GM04504 (cell line): ENCODE results near the gene PEX10.
A peak's percentile ranks its signal among the peaks of the same experiment; 100 is the strongest.

Experiments
- DNase-seq: peaks from one replicate; pipeline ENCODE4 v3.0.0-alpha.2; 2012; ENCODE audit warnings: low read depth

The PEX10 gene

DNA sequence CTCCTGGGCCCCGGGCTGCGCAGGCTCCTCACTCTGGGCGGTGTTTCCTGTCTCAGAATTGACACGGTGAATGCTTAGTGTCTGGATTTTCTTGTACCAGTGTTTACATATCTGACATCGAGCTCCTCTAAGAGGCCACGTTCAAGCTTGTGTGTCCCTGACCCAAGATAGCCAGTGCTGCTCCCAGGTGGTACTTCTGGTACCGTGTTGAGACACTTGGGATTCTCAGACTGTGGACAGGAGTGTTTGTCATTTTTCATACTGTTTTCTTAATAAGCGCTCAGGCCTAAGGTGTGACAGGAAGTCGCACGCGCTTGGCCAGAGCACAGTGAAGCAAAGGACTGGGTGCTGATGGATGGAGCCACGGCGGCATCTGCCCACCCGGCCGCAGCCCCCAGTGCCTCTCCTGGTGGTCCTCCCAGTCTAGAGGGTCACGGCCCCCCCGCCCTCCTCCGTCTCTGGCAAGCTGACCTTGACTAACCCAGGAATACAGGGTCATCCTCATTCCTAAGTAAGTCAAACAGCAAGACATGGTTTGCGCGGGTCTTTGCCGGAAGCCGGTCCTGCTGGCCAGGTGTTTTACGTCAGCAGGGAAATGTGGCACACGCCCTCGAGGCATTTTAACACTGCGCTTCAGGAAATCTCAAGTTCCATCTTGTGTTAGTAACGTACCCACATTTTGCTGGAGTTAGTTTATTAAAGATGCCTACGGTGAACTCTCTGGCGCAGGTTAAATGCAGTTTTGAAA is 8.0 kb downstream of the PEX10 start:
- no peak for DNase-seq

- no peak for DNase-seq
These were observed 9.1 kb downstream of the PEX10 start for GRCh38 chr1:2403273-2403672.

- DNase-seq, result no peak
These were observed 9.9 kb downstream of the PEX10 start for GRCh38 chr1:2402420-2402819.

- DNase-seq, result no peak
These were observed 11.3 kb downstream of the PEX10 start for GRCh38 chr1:2400950-2401649.

DNA sequence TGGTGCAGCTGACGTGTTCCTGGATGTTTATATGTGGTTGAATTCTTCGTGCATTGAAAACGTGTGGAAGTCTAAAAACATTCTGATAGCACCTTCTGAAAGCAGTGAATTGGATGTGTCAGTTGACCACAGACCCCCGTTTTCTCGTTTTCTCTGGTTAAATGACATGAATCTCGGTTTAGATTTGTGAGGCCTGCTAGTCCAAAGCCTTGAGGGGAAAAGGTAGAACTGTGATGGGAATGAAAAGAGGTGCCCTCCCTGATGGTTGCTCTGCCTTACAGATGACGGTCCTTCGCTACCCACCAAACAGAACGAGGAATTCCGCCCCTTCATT is 11.8 kb downstream of the PEX10 start:
- DNase-seq, result no peak

DNA sequence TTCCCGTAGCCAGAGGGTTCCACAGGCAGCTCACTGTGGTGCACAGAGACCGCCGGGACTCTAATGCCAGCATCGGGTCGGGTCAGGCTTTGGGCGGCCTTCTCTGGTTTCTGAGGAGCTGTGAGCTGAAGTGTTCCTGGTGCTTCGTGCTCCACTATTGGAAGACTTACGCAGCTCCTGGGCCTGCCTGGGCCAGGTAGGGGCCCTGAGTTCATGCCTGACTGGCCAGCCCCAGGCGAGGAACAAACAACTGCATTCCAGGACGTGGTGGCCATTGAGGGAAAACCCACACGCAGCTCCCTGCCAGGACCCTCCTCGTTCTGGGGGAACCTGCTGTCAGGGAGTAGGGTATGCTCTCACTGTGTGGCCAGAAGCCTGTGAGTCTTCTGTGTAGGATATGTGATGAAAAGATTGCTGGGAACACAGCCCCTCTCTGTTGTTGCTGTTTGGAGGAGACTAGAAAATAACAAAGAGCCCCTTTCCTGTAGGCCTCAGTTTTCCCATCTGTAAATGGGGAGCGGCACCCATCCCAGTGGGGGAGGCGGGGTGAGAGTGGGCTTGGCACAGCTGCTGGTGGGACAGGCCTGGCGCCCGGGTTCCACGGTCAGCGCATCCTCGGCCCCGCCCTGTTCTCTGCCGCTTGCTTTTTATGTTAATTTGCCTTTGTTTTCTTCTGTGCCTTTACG is 12.3 kb downstream of the PEX10 start:
- no peak for DNase-seq

- DNase-seq, result no peak
These were observed 13.5 kb downstream of the PEX10 start for GRCh38 chr1:2398871-2399270.

- no peak for DNase-seq
These were observed 15.2 kb downstream of the PEX10 start for GRCh38 chr1:2397007-2397679.

GRCh38 chr1:2396476-2396875 is 15.9 kb downstream of the PEX10 start:
- DNase-seq, result no peak

DNA sequence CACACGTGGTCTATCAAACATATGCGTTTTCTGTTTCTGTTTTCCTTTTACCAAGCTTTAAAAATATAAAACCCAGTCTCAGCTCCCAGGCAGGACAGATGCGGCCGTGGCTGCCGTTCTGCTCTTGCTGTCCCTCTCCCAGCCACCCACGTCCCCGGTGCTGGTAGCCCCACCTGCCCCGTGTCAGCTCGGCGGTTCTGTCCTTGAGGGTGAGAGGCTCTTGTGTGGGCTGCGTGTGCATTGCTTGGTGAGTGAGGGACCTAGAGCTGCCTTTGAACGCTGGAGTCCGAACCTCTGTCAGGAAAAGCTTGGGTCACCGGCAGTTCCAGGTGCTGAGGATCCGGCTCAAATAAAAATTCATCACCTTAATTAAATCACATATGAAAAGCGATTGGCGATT is 16.3 kb downstream of the PEX10 start:
- no peak for DNase-seq

GRCh38 chr1:2395245-2395644 is 17.1 kb downstream of the PEX10 start:
- DNase-seq, result no peak

DNA sequence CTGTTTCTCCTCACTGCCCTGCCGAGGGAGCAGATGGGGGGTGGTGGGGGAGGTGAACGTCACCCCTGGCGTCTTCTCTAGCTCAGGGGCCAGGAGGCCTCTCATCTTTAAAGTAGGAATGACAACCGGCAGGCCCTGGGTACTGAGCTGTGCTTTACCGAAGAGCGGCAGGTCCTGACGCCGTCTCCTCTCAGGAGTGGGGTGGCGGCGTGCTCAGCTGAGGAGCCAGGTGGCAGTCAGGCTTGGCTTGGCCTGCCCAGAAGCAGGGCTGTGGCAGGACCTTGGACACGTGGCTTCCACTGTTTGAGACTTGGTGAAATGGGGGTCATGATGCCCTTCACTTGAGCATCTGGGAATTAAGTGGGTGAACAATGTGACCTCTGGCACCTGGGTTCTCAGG is 17.6 kb downstream of the PEX10 start:
- DNase-seq, result no peak

DNA sequence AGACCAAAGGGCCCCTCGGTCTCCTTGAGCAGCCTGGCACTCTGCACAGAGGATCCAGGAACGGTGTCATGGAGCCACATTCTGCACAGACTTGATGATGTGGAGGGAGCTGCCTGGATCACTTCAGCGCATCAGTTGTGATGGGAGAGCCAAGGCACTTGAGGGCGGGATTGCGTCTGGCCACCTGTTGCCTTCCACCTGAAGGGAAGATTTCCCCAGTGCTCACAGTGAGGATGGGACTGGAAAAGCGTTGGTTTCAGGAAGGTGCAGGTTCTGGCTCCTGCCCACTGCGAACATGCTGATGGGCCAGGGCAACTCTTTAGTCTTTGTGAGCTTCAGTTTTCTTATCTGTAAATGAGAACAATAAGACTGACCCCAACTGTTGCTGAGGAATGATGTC is 18.1 kb downstream of the PEX10 start:
- DNase-seq, result no peak

GRCh38 chr1:2393471-2393877 is 18.9 kb downstream of the PEX10 start:
- DNase-seq, result no peak

GRCh38 chr1:2392686-2393085 is 19.7 kb downstream of the PEX10 start:
- DNase-seq, result no peak

DNA sequence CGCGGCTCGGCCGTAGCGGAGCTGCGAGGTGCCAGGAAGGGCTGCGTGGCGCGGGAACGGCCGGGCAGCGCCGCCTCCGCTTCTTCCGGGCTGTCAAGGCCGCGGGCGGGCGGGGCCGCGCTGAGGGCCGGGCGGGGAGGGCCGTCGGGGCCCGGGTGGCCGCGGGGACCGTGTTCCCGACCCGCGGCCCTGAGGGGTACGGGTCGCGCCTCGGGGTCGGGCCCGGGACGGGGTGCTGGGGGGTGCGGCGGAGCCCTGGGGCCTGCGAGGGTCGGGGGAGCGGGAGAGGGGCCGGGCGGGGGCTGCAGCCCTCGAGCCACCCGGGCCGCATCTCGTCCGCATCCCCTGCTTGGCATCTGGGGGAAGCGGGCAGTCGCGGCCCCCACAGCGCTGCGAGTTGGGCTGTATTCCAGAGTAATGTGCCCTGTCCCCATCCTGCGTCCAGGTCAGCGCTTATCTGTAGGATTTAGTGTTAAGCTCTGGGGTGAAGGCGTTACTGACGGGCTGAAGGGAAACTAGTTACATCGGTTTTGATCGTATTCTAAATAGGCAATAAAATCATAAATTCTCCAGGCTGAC is 20.3 kb downstream of the PEX10 start:
- DNase-seq, result no peak

DNA sequence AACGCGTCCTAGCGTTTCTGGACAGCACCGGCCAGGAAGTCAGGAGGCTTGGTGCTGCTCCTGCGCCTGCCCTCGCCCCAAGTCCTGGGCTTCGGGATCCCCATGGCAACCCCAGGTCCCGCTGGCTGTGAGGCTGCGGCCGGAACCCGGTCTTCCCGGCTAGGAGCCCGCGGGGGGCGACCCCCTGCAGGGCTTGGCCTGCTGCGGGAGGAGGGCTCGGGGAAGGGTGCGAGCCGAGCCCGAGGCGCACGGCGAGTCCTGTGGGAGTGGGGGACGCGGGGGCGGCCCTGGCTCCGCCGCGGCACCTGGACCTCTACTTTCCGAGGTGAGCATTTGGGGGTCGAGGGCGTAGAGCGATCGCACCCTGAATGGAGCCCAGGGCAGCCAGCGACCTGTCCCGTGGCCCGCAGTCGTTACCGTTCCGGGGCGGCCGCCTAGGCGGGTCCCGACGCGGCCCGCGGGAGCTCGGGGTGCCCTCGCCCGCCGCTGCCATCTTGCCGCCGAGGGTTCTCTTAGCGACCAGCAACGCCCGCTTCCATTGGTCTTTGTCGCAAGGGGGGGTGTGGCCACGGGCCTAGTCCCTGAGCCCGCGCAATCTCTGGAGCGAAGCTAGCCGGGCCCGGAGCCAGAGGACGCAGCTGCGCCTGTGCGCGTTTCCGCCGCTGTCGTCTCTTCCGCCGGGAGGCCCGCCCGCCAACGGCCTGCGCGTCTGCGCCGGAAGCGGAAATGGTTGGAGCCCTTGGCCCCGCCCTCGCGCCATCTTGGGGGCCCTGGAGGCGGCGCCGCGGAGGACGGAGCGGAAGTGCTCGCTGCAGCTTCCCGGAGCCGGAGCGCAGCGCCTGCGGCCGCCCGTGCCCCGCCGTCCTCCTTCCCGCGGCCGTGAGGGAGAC is 21.1 kb downstream of the PEX10 start, which contains the start of the genes MORN1 and RER1:
MORN1 (minus strand) TSS at position 514 of the 890 bp plus-strand sequence; CDS start at position 493, 21 bp downstream.
RER1 (plus strand) TSS at position 801 of the 890 bp plus-strand sequence. CDS start 3,950 bp downstream, outside the sequence.
- DNase-seq, result peak; percentile 97

GRCh38 chr1:2389644-2390043 is 22.7 kb downstream of the PEX10 start:
- no peak for DNase-seq

GRCh38 chr1:2388004-2388913 is 24.1 kb downstream of the PEX10 start:
- no peak for DNase-seq
